Stimulated activated CD4-positive, alpha-beta T cell treated with anti-CD3 and anti-CD28 coated beads, TNF-alpha, amount 100 ng/mL, for 1 hour (primary cell): Measurements from ENCODE around the gene ANKRD62.

Experiments used
- DNase-seq, 3 donors: peaks; one replicate each; pipeline ENCODE4 v3.0.0-alpha.2; 2020; ENCODE audit warnings: low read depth in 3 of 3, low spot score in 1 of 3

ANKRD62 gene

GRCh38 chr18:12093520-12094257, at the start of gene ANKRD62:
Gene ANKRD62 (plus strand): TSS chr18:12093843. CDS start chr18:12094018, 175 bp downstream.
- no peak for DNase-seq

GRCh38 chr18:12044591-12044990, 49.1 kb upstream of the ANKRD62 start:
- DNase-seq, result no peak

GRCh38 chr18:12046046-12046750, 47.4 kb upstream of the ANKRD62 start:
- DNase-seq, result no peak

GRCh38 chr18:12046751-12047335, 46.8 kb upstream of the ANKRD62 start:
- DNase-seq, result no peak

GRCh38 chr18:12048010-12048826, 45.4 kb upstream of the ANKRD62 start:
- DNase-seq, result no peak

GRCh38 chr18:12048827-12049175, 44.8 kb upstream of the ANKRD62 start:
- DNase-seq, result no peak

GRCh38 chr18:12049978-12050811, 43.4 kb upstream of the ANKRD62 start:
- DNase-seq, result no peak

- DNase-seq, result no peak
Observed at GRCh38 chr18:12052866-12053265, 40.8 kb upstream of the ANKRD62 start.

GRCh38 chr18:12053289-12053688, 40.4 kb upstream of the ANKRD62 start:
- no peak for DNase-seq

- no peak for DNase-seq
Observed at GRCh38 chr18:12056034-12056883, 37.4 kb upstream of the ANKRD62 start.

GRCh38 chr18:12056884-12057402, 36.7 kb upstream of the ANKRD62 start:
- no peak for DNase-seq

GRCh38 chr18:12057419-12058039, 36.1 kb upstream of the ANKRD62 start:
- DNase-seq, result no peak

- no peak for DNase-seq
Observed at GRCh38 chr18:12059334-12060181, 34.1 kb upstream of the ANKRD62 start.

- no peak for DNase-seq
Observed at GRCh38 chr18:12060182-12060870, 33.3 kb upstream of the ANKRD62 start.

GRCh38 chr18:12061685-12062084, 32.0 kb upstream of the ANKRD62 start:
- no peak for DNase-seq

GRCh38 chr18:12062974-12063373, 30.7 kb upstream of the ANKRD62 start:
- DNase-seq, result no peak

- DNase-seq, result no peak
Observed at GRCh38 chr18:12064086-12064763, 29.4 kb upstream of the ANKRD62 start.
